LNCaP clone FGC (cell line): Measurements from ENCODE around the gene SREBF2.
A peak's percentile ranks its signal among the peaks of the same experiment; 100 is the strongest.

Experiments
- DNase-seq: peaks from one replicate; pipeline ENCODE4 v3.0.0-alpha.2; 2011; ENCODE audit warnings: low read depth
- H3K4me3 ChIP-seq: 2 replicates; pipeline ENCODE4 v1.5.1; 2011; ENCODE audit warnings: mild to moderate bottlenecking, low read depth, low read length, control low read depth
- CTCF ChIP-seq: IDR thresholded peaks from 2 replicates; pipeline ENCODE4 v1.5.1; 2012; ENCODE audit warnings: mild to moderate bottlenecking; ENCODE audit not compliant: control insufficient read depth, insufficient read depth; ENCODE audit errors: extremely low read depth

SREBF2 gene

GRCh38 chr22:41936894-41937169, 103.9 kb downstream of the SREBF2 start:
- TF ChIP-seq CTCF: no peak
- DNase-seq: no peak
- no peak overlapping the region for H3K4me3 ChIP-seq

DNA sequence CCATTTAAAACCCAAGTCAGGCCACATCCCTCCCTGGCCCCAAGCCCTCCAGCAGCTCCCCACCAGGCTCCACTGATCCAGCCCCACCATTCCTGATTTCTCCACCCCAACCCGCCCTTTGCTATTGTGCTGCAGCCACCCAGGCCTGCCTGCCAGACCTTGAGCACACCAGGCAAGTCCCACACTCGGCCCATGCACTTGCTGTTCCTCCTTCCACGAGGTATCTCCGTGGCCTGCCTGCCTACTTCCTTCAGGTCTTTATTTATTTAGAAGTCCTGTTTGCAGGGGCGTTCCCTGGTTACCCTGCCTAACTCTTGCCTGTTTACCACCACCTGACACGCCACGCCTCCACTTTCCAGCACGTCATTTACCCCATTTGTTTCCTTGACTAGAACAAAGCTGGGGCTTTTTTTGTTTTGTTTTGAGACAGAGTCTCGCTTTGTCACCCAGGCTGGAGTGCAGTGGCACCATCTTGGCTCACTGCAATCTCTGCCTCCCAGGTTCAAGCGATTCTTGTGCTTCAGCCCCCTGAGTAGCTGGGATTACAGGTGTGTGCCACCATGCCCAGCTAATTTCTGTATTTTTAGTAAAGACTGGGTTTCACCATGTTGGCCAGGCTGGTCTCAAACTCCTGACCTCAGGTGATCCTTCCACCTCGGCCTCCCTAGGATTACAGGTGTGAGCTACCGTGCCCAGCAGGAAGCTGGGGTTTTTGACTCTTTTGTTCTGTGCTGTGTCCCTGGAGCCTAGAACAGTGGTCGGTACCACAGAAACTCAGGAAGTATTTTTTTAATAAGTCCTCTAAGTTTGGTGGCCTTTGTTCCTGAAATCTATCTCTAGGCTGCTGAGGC, 107.3 kb downstream of the SREBF2 start:
- DNase-seq: peak; percentile 90
- H3K4me3 ChIP-seq: peak overlapping the region; percentile 42
- TF ChIP-seq CTCF: no peak

DNA sequence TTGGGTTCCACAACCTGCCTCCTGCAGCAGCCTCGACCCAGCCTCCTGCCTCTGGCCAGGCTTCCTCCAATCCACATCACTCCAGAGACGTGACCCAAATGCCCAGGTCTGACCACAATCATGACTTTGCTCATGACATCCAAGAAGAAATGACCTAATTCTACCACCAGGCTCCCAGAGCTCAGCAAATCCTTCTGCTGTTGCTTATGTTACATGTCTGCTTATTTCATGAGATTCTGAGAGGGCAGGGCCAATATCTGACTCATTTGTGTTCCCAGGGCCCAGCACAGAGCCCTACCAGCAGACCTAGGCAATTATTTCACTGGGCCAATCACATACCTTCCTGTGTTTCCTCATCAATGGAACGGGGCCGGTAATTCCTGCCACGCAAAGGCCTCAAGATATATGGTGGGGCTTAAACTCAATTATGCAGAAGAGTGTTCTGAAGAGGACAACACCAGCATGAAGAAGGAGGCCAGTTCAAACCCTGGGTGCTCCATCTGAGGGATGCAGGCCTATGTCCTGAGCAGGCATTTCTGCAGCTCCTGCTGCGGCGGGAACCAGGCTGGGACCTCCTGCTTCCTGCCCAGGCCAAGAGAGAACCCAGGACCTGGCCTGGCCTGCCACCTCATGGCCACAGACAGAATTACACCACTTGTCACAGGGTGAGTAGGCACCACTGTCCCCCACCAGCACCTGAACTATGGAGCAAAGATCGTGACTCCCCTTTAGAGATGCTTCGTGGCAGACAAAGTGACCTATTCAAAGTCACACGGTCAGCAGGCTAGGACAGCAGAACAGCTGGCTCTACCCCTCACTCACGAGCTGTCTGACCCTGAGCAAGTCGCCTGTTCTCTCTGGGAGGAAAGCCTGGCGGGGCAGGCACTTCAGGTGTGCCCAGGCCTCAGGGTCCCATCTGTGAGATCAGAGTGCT, 108.2 kb downstream of the SREBF2 start:
- TF ChIP-seq CTCF: peak; percentile 87
- H3K4me3 ChIP-seq: no peak overlapping the region
- DNase-seq: peak; percentile 37

GRCh38 chr22:41943661-41944209, 110.8 kb downstream of the SREBF2 start:
- no peak for DNase-seq
- H3K4me3 ChIP-seq: no peak overlapping the region
- TF ChIP-seq CTCF: no peak

- DNase-seq: peak; percentile 76
These were observed 113.9 kb downstream of the SREBF2 start, which contains the start of gene CENPM for GRCh38 chr22:41946629-41947423. Gene CENPM, minus strand, starts transcription at chr22:41947152. Its CDS starts 76 bp downstream, at chr22:41947076.

More at GRCh38 chr22:41946629-41947423, 113.9 kb downstream of the SREBF2 start, which contains the start of gene CENPM:
- TF ChIP-seq CTCF: no peak
- peak within 1 kb of the TSS; percentile 73 for H3K4me3 ChIP-seq
